SW 1271 (cell line): Measurements from ENCODE around the gene STXBP6.

ENCODE experiments used
- DNase-seq, 2 experiments: peaks; one replicate each; lab custom pipeline; 2025; lab: John Stamatoyannopoulos, UW

The STXBP6 gene

DNA sequence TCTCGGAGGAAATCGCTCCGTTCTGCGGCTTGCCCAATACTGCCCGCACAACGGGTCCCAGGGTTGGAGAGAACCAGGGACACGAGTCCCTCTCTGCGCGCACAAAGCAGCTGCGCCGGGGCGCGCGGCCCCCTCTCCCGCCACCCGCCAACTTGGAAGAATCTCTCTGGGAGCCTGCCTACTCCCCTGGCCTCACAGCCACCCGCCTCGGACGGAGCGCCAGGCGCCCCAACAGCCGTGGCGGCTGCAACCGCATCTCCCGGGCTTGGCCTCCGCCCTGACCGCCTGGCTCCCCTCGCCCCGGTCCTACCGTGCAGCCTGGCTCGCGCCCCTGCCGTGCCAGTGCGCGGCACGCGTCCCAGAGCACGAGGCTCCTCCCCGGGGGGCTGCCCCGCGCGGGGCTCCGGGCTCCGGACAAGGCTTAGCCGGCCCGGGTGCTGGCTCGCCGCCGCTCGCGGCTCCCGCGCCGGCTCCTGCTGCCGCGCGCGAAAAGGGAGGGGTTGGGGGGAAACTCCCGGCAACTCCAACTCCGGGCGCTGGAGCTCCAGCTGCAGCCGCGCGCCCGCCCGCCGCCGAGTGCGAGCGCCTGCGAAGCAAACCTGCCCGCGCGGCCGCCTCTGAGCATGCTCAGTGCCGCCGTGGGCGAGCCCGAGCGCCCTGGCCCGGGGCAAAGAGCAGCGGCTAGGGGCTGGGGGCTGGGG is at the start of gene STXBP6:
TSS of gene STXBP6 (minus strand) at position 580 of the 701 bp plus-strand sequence. CDS start 75,329 bp downstream, outside the sequence.
- peak in 1 of 2 experiments; percentile 12 for DNase-seq

GRCh38 chr14:25097120-25097519 is 47.2 kb upstream of the STXBP6 start:
- no peak for DNase-seq

DNA sequence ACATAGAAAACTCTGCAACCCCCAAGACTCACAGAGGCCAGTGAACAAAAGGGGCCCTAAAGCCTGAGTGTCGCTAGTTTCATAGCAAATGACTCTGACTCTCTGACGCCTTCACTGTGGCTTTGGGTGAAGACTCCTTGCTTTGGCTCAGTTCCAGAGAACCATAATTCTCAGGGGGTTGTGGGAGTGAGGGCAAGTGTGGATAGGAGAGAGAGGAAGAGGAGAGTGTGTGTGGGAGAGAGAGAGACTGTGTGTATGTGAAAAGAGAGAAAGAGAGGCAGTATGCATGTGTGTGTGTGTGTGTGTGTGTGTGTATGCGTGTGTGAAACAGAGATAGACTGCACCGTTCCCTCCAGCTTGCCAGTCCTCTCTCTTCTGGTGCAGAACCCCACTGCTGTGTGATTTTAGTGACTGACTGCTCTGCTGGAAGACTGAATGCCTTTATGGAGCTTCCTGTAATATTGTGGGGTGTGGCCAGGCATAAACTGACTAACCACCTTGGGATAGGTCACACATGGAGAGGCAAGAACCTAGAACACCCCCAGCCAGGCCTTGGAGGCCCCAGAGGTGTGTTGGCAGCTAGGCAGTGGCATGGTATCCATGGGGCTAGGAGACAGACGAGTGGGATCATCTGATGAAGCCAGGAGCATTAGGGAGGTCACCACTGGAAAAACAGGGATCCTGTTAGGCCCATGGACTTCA is 45.9 kb upstream of the STXBP6 start:
- DNase-seq: no peak

DNA sequence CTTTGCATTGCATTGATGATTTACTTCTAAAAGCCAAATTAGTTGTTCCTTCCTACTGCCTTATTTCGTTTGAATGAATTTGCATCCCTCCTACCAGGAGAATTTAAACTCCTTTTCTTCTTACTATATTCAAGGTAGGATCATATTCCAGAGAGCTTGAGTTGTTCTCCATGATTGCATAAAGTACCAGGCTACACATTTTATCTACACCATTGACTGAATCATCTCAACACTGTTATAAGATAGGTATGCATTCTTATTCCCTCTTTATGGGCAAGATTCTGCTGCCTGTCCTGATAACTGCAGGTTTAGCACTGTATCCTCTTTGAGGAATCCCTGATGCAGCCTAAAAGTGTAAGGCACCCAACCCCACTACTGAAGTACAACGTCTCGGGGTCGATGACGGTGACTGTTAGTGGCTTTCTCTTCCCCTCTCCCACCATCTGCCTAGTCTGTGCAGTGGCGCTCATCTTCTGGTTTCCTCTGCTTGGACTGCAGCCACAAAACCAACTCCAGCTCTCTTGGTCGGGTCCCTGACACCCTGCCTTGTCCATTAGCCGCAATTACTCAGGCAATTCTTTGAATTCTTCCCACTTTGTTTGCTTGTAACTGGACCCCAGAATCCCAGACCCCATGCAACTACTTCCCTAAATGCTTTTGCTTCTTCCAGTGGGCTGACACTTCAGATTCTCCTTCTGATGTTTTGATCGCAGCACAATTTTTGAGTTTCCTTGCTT is 44.4 kb upstream of the STXBP6 start:
- no peak for DNase-seq

DNA sequence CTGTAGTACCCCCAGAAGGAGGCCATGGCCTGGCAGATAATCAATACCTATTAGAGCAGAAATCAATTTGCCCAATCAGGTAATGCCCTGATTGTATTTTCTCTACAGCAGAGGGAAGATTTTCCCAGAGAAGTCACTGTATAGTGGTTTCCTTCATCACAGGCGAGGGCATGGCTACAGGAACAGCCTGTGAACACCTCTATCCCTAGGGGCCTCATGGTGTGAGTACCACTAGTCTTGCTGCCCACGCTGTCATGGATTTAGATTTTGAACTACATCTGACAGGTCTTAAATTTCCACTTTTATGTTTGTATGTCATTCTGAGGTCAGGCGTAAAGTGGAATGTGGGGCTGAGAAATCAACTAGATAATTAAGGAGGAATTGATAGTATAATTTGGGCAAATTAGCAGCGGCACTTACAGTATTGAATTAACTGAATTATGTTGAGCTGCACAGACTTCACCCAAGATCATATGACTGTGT is 42.4 kb upstream of the STXBP6 start:
- no peak for DNase-seq

- peak in 1 of 2 experiments; percentile 24 for DNase-seq
These were observed 40.9 kb upstream of the STXBP6 start for GRCh38 chr14:25090716-25091454.

- DNase-seq: no peak
These were observed 40.3 kb upstream of the STXBP6 start for GRCh38 chr14:25090256-25090655.

DNA sequence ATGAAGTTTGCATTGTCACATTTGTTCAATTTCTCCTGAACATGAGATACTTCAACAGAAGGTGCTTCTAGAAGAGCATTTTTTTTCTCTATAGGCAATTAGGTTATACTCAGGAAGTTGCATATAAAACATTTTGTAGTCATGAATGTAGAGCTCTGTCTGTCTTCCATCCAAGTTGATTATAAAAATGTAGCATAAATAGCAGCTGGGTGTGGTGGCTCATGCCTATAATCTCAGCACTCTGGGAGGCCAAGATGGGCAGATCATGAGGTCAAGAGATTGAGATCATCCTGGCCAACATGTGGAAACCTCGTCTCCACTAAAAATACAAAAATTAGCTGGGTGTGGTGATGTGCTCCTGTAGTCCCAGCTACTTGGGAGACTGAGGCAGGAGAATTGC is 39.5 kb upstream of the STXBP6 start:
- DNase-seq: no peak

GRCh38 chr14:25086821-25087396 is 37.0 kb upstream of the STXBP6 start:
- DNase-seq: no peak

DNA sequence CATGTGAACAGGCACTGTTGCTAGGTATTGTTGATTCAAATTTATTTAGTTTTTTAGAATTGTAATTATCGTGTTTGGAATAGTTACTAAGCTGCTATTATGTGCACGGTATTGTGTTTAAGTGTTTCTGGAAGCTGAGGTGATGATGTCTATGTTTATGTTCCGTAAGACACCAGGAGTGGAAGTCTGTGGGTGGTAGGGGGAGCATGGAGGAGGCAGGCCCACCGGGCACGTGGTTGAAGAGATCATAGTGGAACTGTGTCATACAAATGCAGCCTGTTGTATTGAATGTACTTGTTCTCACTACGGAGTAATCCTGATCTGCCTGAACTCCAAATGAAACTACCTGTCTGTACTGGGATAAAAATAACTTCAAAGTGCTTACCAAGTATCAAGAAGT is 36.1 kb upstream of the STXBP6 start:
- DNase-seq: no peak

GRCh38 chr14:25080682-25081081 is 30.7 kb upstream of the STXBP6 start:
- DNase-seq: no peak

- DNase-seq: no peak
These were observed 29.4 kb upstream of the STXBP6 start for GRCh38 chr14:25079311-25079710.

DNA sequence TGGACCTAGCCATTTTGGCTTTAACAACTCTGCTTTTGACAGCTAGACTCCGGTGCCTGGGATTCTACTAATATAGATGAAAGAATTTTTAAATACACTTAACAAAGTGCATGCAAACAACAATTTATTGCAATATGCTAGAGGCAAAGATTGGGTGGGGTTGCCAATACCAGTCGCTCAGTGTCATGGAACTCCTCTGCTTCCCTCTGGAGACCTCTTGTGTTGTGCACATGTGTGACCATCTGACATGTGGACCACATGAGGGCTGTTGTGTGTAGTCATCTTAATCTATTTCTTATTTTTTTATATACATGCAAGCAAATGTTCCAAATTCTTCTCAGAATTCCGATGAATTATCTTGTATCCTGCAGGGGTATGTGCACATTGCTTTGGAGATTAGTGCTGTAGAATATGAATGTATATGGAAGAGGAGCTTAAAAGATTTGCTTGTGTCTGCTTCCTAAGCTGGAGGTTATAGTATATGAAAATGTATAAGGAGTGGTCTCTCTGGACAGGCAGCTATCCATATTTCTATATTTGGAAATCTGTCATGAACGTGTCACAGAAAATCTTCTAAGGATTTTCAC is 24.2 kb upstream of the STXBP6 start:
- DNase-seq: no peak

DNA sequence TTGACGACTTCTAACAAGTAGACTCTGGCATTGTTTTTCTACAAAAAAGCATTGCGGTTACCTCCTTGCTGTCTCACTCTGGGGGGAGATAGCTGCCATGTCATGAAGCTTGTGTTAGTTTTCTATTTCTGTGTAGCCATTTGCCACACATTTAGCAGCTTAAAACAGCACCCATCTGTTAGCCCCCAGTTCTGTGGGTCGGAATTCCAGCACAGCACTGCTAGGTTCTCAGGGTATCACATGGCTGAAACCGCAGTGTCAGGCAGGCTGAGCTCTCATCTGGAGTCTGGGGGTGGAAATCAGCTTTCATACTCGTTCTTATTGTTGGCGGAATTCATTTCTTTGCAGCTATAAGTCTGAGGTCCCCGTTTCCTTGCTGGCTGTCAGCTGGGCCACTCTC is 19.9 kb upstream of the STXBP6 start:
- no peak for DNase-seq

DNA sequence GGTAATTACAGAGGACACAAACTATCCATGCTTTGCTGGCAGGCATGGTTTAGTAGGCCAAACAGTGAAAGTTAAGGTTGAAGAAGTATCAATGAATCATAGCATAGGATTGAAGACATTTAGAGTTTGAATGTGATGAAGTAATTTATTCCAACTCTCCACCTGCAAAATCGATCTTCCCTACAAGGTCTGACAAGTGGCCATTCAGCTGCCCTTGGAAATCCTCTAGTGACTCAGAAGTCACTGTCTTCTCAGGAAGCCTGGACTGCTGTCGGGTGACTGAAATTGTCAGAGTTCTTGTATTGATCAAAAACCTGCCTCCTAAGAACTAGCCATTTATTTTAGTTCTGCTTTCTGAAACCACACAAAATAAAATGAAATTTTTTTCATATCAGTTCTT is 17.7 kb upstream of the STXBP6 start:
- DNase-seq: no peak

DNA sequence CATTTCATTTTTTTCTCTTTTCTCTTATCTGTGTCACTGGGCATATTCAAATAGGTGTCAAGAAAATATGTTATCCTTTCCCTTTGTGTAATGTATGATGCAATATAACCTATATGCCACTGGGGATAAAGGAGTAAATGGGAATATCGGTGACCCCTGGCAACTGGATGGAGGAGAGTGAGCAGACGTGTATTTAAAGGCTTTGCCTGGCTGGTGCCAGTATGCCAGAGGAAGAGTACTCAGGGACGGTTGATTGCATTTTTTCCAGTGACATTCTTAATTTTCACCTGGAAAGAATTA is 12.0 kb upstream of the STXBP6 start:
- DNase-seq: no peak

DNA sequence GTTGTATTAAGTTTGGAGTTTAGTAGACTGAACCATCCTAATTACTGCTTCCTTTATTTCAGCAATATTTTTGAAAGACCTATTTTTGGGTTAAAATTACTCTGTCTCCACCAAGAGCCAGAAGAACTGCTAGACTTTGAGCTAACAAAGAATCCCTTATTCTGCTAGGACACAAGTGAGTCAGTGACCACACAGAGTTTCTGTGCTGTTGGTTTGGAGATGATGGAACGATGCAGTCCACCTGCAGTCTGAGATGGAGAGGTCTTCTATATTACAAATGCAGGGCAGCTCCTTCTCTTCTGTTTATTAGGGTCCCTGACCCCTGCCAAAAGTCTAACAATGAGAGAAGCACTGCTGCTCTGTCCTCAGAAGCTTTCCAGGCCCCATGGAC is 6.7 kb upstream of the STXBP6 start:
- no peak for DNase-seq

DNA sequence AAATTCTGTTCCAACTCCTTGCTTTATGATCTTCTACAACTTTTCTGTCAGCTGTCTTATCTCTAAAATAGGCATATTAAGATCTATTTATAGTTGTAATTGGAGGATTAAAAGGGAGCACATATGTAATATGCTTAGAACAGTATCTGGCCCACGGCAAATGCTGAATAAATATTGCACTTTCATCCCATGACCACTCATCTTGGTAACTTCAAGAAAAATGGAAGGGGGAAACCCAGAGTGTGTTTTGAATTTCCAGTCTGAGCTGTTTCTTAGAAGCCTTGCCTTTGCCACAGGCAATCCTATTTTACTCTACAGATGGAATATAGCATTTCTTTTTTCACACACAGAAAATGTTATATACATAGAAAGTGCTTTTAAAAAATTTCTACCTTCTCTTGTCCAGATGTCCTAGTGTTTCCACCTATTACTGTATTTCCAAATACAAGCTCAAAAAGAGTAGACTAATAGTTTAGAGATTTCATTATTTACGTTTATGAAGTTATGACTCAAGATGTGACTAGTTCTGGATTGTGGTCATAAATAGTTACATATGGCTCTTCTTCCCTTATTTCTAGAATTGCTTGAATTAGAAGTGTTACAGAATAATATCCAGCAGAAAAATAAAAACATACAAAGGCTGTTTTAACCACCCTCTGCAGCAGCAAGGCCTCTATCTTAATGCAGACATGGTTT is 6.2 kb upstream of the STXBP6 start:
- DNase-seq: no peak

DNA sequence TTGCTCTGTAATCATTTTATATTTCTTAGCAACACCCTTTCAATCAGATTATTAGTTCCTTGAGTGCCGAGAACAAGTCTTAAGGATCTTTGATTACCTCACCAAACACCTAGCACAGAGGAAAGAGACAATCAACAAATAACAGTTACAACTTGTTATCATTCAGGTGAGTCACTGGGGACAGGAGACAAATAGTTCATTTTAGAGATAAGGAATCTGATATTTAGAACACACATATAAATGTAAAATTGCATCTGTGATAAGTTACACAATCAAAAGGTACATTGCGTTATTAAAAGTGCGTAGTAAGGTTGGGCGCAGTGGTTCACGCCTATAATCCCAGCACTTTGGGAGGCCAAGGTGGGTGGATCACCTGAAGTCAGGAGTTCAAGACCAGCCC is 5.1 kb upstream of the STXBP6 start:
- no peak for DNase-seq

DNA sequence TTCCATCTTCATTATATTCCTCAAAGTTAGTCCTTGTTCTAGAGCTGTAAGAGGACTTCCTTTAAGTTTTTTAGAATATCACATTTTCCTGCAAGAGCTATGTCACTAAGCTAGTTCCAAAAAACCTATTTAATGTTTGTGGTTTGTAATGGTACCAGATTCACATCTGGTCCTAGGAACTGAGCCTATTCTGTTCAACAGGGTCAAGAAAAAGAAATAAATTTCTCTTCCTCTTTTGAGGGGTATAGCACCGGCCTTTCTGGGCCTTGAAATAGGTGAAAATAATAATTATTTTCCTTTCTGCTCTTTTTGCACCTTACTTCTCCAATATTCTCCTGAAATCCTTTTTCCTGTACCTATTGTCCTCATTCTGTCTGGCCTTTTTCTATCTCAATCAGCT is 3.6 kb upstream of the STXBP6 start:
- no peak for DNase-seq

DNA sequence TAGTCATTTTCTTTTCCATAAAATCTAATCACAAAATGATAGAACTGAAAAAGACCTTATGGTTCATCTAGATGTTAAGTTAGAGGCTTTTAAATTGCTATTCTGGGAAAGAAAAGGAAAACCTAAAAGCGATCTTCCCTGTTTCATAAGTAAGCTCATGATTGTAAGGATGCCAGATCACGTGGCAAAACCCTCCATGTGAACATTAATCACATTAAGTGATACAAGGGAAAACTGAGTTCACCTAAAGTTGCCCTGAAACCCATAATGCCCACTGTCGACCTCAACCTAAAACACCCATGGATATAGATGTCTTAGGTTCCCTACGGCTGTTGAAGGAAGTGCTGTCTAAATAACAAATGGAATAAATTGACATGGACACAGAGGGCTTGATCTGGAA is 3.0 kb upstream of the STXBP6 start:
- no peak for DNase-seq
